Activated T-helper 9 cell treated with anti-CD3 and anti-CD28 coated beads, Interleukin-2, amount 50 U/mL, for 16 hours (primary cell): Measurements from ENCODE around the gene RBP3.
"Not testable (repeated sequence)": the region's sequence is repeated elsewhere in the genome, so short reads cannot be mapped to it uniquely, and the experiment has no call there.

Experiments
- DNase-seq: peaks from one replicate; pipeline ENCODE4 v3.0.0-alpha.2; 2020; ENCODE audit warnings: low read depth

RBP3 gene

GRCh38 chr10:47374611-47375536 lies 26.7 kb downstream of the RBP3 start:
- no peak for DNase-seq

GRCh38 chr10:47376522-47377220 lies 28.5 kb downstream of the RBP3 start:
- DNase-seq = no peak

GRCh38 chr10:47378183-47378510 lies 30.0 kb downstream of the RBP3 start:
- DNase-seq = no peak

- no peak for DNase-seq
Observed at GRCh38 chr10:47378606-47379444, 30.7 kb downstream of the RBP3 start.

- DNase-seq = no peak
Observed at GRCh38 chr10:47379445-47379785, 31.3 kb downstream of the RBP3 start.

- no peak for DNase-seq
Observed at GRCh38 chr10:47379901-47380300, 31.7 kb downstream of the RBP3 start.

GRCh38 chr10:47380341-47381102 lies 32.4 kb downstream of the RBP3 start:
- DNase-seq = no peak

GRCh38 chr10:47381103-47381395 lies 32.9 kb downstream of the RBP3 start:
- DNase-seq = no peak

- no peak for DNase-seq
Observed at GRCh38 chr10:47381427-47382379, 33.5 kb downstream of the RBP3 start.

GRCh38 chr10:47383261-47384147 lies 35.3 kb downstream of the RBP3 start:
- no peak for DNase-seq

GRCh38 chr10:47384148-47384921 lies 36.2 kb downstream of the RBP3 start, which contains the start of gene ZNF488:
Gene ZNF488 (minus strand): TSS chr10:47384293. CDS start chr10:47368829, 15,464 bp downstream.
- peak; percentile 49 for DNase-seq

- not testable (repeated sequence) for DNase-seq
Observed at GRCh38 chr10:47386104-47386503, 37.9 kb downstream of the RBP3 start.

- DNase-seq = no peak
Observed at GRCh38 chr10:47388879-47389278, 40.7 kb downstream of the RBP3 start.

- DNase-seq = no peak
Observed at GRCh38 chr10:47389619-47390018, 41.5 kb downstream of the RBP3 start.

- DNase-seq = no peak
Observed at GRCh38 chr10:47396311-47396717, 48.2 kb downstream of the RBP3 start.

- no peak for DNase-seq
Observed at GRCh38 chr10:47397256-47397655, 49.1 kb downstream of the RBP3 start.

- DNase-seq = no peak
Observed at GRCh38 chr10:47400251-47400650, 52.1 kb downstream of the RBP3 start.

- no peak for DNase-seq
Observed at GRCh38 chr10:47400786-47401185, 52.6 kb downstream of the RBP3 start.

GRCh38 chr10:47401210-47401609 lies 53.0 kb downstream of the RBP3 start:
- DNase-seq = no peak
